Spinal cord (tissue), 10 donors: ENCODE measurements around the gene GRSF1. TPM values are rescaled to one million over a fixed set of nuclear protein-coding genes. Genes with fewer than 3 reads are reported as not detected.

Source experiments
- DNase-seq, 6 donors: peaks; one replicate each; pipeline versions ENCODE4 v3.0.0 to v3.0.0-alpha.2; 2013 to 2015; ENCODE audit warnings: low spot score in 6 of 6, low read depth in 4 of 6
- H3K27ac ChIP-seq: one replicate; pipeline ENCODE4 v1.5.1; 2013; ENCODE audit warnings: low read depth, low read length, control low read depth
- H3K27me3 ChIP-seq: one replicate; pipeline ENCODE4 v1.6.1; 2013; ENCODE audit warnings: low read length; ENCODE audit not compliant: control insufficient read depth, insufficient read depth
- H3K36me3 ChIP-seq: one replicate; pipeline ENCODE4 v1.6.1; 2013; ENCODE audit warnings: low read length; ENCODE audit not compliant: control insufficient read depth, insufficient read depth
- H3K4me1 ChIP-seq: one replicate; pipeline ENCODE4 v1.6.1; 2013; ENCODE audit warnings: low read length; ENCODE audit not compliant: control insufficient read depth, insufficient read depth
- H3K4me3 ChIP-seq: one replicate; pipeline ENCODE4 v1.5.1; 2013; ENCODE audit warnings: low read depth, low read length, control low read depth
- H3K9me3 ChIP-seq: one replicate; pipeline ENCODE4 v1.6.1; 2013; ENCODE audit warnings: low read length; ENCODE audit not compliant: control insufficient read depth, insufficient read depth
- WGBS: methylation state at CpG from one replicate; pipeline ENCODE4 v1.1.5; 2013; ENCODE audit warnings: missing lambda C conversion rate; ENCODE audit not compliant: insufficient coverage; 5-methylcytosine and 5-hydroxymethylcytosine counted together
- polyA plus RNA-seq, 2 donors: library from polyadenylated mRNA; unstranded; fragments of 120-200 nt; gene quantifications; one replicate each; pipeline ENCODE4 v1.2.1, GENCODE V29; 2013; ENCODE audit not compliant: insufficient read length in 2 of 2
- total RNA-seq, 2 donors: library from RNA; depleted of rRNA in 1 of 2; stranded (reverse); fragments of 120-200 nt in 1 of 2; fragments of >200 nt in 1 of 2; gene quantifications; one replicate each; pipeline versions ENCODE4 v1.2.3 to v1.2.4, GENCODE V29; 2013 to 2014
- donor health status: healthy.

Gene GRSF1
- total and polyA plus RNA-seq, 4 donors = 71.8 to 100 (median 83.7) TPM

DNA sequence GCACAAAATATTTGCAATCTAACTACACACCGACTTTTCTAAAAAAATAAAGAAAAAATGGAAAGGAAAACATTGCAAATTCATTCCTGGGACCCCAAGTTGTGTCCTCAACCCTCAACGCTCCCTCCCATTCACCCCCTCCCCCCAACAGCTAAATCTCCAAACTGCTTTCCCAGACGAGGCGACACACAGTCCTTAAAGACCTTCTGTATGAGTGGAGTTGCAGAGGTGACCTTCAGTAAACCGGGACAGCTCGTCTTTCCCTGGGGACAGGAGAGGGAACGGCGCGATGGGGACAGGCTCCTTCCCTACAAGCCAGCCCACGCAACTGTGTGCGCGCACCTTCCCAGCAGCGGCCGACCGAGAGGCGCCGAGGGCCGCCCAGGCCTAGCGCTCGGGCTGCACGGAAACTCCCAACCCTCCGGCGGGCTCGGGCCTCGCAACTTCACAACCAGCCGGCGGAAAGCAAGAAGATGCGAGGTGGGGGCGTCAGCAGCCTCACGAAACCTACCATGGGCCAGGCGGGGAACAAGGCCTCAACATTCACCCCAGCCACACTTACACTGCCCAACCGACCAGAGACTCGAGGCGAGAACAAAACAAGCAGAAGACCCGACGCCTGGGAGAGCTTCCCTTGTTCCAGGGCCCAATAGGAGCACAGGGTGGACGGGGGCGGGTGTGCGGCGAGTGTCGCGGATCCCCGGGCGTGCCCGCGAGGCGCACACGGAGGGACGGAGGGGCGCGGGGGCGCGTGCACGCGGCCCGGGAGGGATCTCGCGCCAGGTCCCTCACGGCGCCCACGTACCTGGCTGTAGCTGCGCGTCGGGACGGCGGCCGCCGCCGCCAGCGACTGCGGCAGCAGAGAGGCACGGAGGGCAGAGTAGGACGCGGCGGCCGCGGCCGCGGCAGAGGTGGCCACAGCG lies 763 bp downstream of the GRSF1 start:
- Histone ChIP-seq H3K27me3 (no peaks in the 10 kb centered on the region), H3K4me1 (peaks cover 15% of the 10 kb centered on the region), H3K9me3 (no peaks in the 10 kb centered on the region), H3K4me3 (peak overlapping the region; percentile 73), H3K27ac (peak overlapping the region; percentile 86), H3K36me3 (peaks cover 13% of the 10 kb centered on the region)
- under 1% methylated on average over 76 of the region's 80 CpGs for WGBS
- DNase-seq = peak; percentile 35 to 85 (median 46)

DNA sequence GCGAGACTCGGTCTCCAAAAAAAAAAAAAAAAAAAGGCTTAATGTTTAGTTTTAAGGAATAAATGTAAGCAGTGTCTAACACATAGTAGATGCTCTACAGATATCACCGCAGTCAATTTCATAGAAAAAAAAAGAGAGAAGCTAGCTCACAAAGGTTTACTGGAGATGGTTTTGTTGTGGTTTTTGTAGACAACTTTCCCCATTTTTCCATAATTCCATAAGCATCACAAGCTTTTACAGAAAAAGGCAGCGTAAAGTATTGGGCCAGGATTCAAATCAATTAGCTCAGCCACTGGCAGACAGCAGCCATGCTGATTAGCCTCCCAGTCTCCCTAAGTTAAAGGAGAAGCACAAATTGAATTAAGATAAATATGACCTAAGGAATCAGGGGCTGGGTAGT lies 1.5 kb downstream of the GRSF1 start:
- peak overlapping the region; percentile 73 for H3K4me3 ChIP-seq
- peak overlapping the region; percentile 86 for H3K27ac ChIP-seq
- no CpG with 5 or more reads among the region's 4 CpGs for WGBS
- DNase-seq = peak in 2 of 6 donors; percentile 28 to 35
- peaks cover 15% of the 10 kb centered on the region for H3K4me1 ChIP-seq
- no peaks in the 10 kb centered on the region for H3K27me3 ChIP-seq
- H3K9me3 ChIP-seq = no peaks in the 10 kb centered on the region
- peaks cover 13% of the 10 kb centered on the region for H3K36me3 ChIP-seq

DNA sequence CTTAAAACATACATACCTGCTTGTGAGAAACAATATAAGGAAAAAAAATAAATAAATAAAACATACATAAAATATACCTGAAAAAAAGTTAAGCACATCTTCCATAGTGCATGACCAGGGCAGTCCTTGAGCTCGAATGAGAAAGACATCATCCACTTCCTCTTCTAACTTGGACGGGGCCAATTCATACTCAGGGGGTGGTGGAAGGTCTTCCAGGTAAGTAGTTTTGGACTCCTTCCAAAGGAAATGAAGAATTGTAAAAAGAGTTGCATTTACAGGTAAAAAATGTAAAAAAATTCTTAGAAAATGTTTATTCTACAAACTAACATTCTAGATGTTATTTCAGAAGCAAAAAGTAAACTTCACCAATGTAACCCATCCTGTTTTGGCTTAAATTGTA lies 3.6 kb downstream of the GRSF1 start:
- H3K4me3 ChIP-seq = no peak overlapping the region
- H3K27me3 ChIP-seq = no peaks in the 10 kb centered on the region
- no peak for DNase-seq
- H3K36me3 ChIP-seq = peaks cover 22% of the 10 kb centered on the region
- WGBS = no CpG with 5 or more reads among the region's 2 CpGs
- H3K27ac ChIP-seq = no peak overlapping the region
- H3K4me1 ChIP-seq = peaks cover 15% of the 10 kb centered on the region
- H3K9me3 ChIP-seq = no peaks in the 10 kb centered on the region

DNA sequence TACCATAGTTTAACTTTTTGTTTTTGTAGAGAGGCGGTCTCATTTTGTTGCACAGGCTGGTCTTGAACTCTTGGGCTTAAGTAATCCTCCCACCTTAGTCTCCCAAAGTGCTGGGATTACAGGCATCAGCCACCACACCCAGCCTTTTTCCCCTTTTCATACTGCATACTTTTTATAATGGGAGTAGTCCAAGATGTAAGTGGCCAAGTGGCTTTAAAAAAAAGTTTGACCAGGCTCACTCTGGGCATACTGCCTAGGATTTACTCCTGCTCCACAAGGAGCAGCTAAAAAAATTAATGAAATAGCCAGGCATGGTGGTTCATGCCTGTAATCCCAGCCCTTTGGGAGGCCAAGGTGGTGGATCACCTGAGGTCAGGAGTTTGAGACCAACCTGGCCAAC lies 6.0 kb downstream of the GRSF1 start:
- Histone ChIP-seq H3K9me3 (no peaks in the 10 kb centered on the region), H3K4me1 (peaks cover 11% of the 10 kb centered on the region), H3K27me3 (no peaks in the 10 kb centered on the region), H3K36me3 (peaks cover 41% of the 10 kb centered on the region), H3K4me3 (no peak overlapping the region), H3K27ac (no peak overlapping the region)
- no peak for DNase-seq
- no CpG with 5 or more reads among the region's 1 CpG for WGBS

DNA sequence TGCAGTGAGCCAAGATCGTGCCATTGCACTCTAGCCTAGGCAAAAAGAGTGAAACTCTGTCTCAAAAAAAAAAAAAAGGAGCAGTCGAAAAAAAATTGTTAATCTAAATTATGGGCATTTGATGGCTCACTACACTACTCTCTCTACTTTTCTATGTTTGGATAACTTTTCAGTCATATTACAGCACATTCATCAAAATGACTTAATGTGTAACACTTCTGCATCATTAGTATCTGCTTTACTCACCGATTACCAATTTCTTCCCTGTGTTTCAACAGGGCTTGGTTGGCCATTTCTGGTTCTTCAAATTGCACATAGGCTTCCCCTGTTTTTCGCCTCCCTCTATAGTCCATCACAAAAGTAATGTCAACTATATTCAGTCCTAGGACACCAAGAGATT lies 8.4 kb downstream of the GRSF1 start:
- Histone ChIP-seq H3K4me1 (no peaks in the 10 kb centered on the region), H3K36me3 (peaks cover 53% of the 10 kb centered on the region), H3K4me3 (no peak overlapping the region), H3K9me3 (no peaks in the 10 kb centered on the region), H3K27ac (no peak overlapping the region), H3K27me3 (no peaks in the 10 kb centered on the region)
- 100% methylated on average over 3 of the region's 4 CpGs for WGBS
- no peak for DNase-seq

DNA sequence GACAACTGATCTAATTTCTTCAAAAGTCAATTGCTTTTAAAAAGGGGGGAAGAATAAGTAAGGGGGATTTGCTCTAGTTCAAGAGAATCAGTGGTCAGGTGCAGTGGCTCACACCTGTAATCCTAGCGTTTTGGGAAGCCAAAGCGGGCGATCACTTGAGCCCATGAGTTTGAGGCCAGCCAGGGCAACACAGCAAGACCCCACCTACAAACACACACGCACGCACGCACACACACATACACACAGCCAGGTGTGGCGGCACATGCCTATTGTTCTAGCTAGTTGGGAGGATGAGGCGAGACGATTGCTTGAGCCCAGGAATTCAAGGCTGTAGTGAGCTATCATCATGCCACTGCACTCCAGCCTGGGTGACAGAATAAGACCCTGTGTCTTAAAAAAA lies 9.6 kb downstream of the GRSF1 start:
- Histone ChIP-seq H3K27me3 (no peaks in the 10 kb centered on the region), H3K4me3 (no peak overlapping the region), H3K9me3 (no peaks in the 10 kb centered on the region), H3K27ac (no peak overlapping the region), H3K4me1 (no peaks in the 10 kb centered on the region), H3K36me3 (peaks cover 58% of the 10 kb centered on the region)
- no peak for DNase-seq
- 100% methylated on average over 1 of the region's 9 CpGs for WGBS

DNA sequence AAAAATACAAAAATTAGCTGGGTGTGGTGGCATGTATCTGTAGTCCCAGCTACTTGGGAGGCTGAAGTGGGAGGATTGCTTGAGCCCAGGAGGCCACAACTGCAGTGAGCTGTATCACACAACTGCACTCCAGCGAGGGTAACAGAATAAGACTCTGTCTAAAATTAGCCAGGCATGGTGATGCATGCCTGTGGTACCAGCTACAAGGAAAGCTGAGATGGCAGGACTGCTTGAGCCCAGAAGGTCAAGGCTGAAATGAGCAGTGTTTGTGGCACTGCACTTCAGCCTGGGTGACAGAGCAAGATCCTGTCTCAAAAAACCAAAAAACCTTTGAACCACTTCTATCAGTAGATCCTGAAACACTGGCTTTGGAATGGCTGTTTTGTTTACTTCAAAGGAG lies 10.2 kb downstream of the GRSF1 start:
- H3K36me3 ChIP-seq = peaks cover 58% of the 10 kb centered on the region
- H3K4me1 ChIP-seq = no peaks in the 10 kb centered on the region
- no peaks in the 10 kb centered on the region for H3K9me3 ChIP-seq
- DNase-seq = no peak
- no peaks in the 10 kb centered on the region for H3K27me3 ChIP-seq
- 100% methylated on average over 1 of the region's 1 CpG for WGBS
- H3K4me3 ChIP-seq = no peak overlapping the region
- no peak overlapping the region for H3K27ac ChIP-seq

DNA sequence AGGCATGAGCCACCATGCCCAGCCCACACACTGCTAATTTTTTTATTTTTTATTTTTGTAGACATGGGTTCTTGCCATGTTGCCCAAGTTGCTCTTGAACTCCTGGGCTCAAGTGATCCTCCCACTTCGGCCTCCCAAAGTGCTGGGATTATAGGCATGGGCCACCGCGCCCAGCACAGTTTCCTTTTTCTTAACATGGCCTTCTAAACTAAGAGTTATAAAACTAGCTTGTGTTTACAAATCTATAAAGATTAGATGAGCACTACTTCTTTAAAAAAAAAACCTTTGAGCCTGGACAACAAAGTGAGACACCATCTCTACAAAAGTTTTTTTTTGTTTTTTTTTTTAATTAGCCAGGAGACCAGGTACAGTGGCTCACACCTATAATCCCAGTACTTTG lies 10.7 kb downstream of the GRSF1 start:
- Histone ChIP-seq H3K4me3 (no peak overlapping the region), H3K36me3 (peaks cover 60% of the 10 kb centered on the region), H3K27ac (no peak overlapping the region), H3K4me1 (no peaks in the 10 kb centered on the region), H3K27me3 (no peaks in the 10 kb centered on the region), H3K9me3 (no peaks in the 10 kb centered on the region)
- DNase-seq = no peak
- 100% methylated on average over 1 of the region's 3 CpGs for WGBS

DNA sequence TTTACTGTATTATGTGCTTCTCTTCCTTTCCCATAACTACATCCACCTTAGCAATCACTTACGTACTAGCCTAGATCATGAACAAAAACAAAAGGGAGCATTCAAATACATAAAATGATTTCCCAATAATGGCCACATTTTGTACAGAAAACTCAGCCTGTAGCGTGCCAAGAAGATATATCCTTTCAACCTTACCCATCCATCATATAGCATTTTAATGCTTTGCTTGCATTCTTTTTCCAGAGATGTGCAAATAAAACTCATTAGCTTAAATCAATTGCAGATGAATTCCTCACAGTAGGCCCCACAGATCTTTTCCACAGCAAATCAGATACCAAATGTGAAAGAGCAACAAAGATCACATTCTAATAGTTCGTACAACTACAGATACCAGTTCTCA lies 20.8 kb downstream of the GRSF1 start:
- WGBS = 89% methylated on average over 2 of the region's 3 CpGs
- peaks cover 36% of the 10 kb centered on the region for H3K36me3 ChIP-seq
- H3K4me1 ChIP-seq = no peaks in the 10 kb centered on the region
- H3K9me3 ChIP-seq = peaks cover 2% of the 10 kb centered on the region
- H3K4me3 ChIP-seq = no peak overlapping the region
- DNase-seq = no peak
- no peaks in the 10 kb centered on the region for H3K27me3 ChIP-seq
- H3K27ac ChIP-seq = no peak overlapping the region
